Measurements from ENCODE around the gene KMT2C. TPM values are rescaled to one million over a fixed set of nuclear protein-coding genes. Genes with fewer than 3 reads are reported as not detected.

KMT2C gene
- total and polyA plus RNA-seq, 9 donors: 14.0 to 109 (median 74.0) TPM

DNA sequence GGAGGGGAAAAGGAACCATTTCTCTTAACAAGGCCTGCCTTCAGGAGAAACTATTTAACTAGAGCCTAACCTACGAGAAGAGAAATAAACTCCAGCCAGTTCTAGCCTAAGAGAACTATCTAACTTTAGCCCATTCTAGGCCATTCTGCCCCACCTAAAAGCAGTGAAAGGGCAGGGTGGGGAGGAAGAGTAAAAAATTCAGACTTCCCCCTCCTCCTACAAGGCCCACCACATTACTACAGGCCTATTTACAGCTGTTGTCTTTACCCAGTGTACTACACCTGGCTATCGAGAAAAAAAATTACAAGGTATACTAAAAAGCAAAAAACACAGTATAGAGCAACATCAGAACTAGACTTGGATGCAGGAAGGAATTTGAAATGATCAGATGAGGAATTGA, 93.0 kb downstream of the KMT2C start:
- no peaks in the 10 kb centered on the region for H3K4me1 ChIP-seq (ENCODE audit: insufficient read depth)
- WGBS, 3 donors: 97 to 99% (median 97%) methylated on average over 2 of the region's 2 CpGs
- no peaks in the 10 kb centered on the region for H3K9me3 ChIP-seq
- H3K27me3 ChIP-seq: no peaks in the 10 kb centered on the region
- DNase-seq: no peak
- no peak overlapping the region for H3K4me3 ChIP-seq
- H3K36me3 ChIP-seq: no peaks in the 10 kb centered on the region
- no peak for TF ChIP-seq POLR2A (IDR thresholded peaks at IDR 0.05)
- no peak for TF ChIP-seq CTCF (IDR thresholded peaks at IDR 0.05)
- TF ChIP-seq EP300 (IDR thresholded peaks at IDR 0.05): no peak
- intact Hi-C loops (cut with DNase I): no loop called here
- no peak overlapping the region for H3K27ac ChIP-seq

GRCh38 chr7:152341914-152342236, 93.9 kb downstream of the KMT2C start:
- Histone ChIP-seq H3K27ac (no peak overlapping the region), H3K4me3 (no peak overlapping the region), H3K4me1 (ENCODE audit: insufficient read depth) (peaks cover 2% of the 10 kb centered on the region), H3K36me3 (no peaks in the 10 kb centered on the region), H3K27me3 (no peaks in the 10 kb centered on the region), H3K9me3 (no peaks in the 10 kb centered on the region)
- TF ChIP-seq EP300 (IDR thresholded peaks at IDR 0.05) (no peak), CTCF (IDR thresholded peaks at IDR 0.05) (no peak), POLR2A (IDR thresholded peaks at IDR 0.05) (no peak)
- DNase-seq: no peak
- intact Hi-C loops (cut with DNase I): no loop called here
- 94 to 99% (median 95%) methylated on average over 2 of the region's 2 CpGs for WGBS, 3 donors

GRCh38 chr7:152341039-152341913, 94.5 kb downstream of the KMT2C start:
- TF ChIP-seq POLR2A (IDR thresholded peaks at IDR 0.05) (no peak), CTCF (IDR thresholded peaks at IDR 0.05) (no peak), EP300 (IDR thresholded peaks at IDR 0.05) (no peak)
- Histone ChIP-seq H3K36me3 (no peaks in the 10 kb centered on the region), H3K27ac (no peak overlapping the region), H3K4me1 (ENCODE audit: insufficient read depth) (peaks cover 3% of the 10 kb centered on the region), H3K4me3 (no peak overlapping the region), H3K27me3 (no peaks in the 10 kb centered on the region), H3K9me3 (no peaks in the 10 kb centered on the region)
- intact Hi-C loops (cut with DNase I): no loop called here
- no peak for DNase-seq
- 72 to 89% (median 85%) methylated on average over 2 of the region's 2 CpGs for WGBS, 3 donors

DNA sequence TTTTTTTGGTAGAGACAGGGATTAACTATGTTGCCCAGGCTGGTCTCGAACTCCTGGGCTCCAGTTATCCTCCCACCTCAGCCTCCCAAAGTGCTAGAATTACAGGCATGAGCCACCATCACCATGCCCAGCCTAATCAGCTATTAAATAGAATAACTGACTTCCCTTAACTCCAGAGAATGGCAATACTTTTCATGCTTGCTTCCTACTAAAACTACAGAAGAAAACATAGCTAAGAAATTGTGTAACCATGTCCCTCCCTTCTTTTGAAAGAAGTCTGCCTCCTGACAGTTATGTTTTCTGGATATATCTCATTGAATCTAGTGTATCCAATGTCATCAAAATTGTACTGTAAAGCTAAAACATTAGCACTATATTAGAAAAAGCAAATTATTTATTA, 95.6 kb downstream of the KMT2C start:
- no peak overlapping the region for H3K4me3 ChIP-seq
- intact Hi-C loops (cut with DNase I): no loop called here
- H3K36me3 ChIP-seq: no peaks in the 10 kb centered on the region
- 92 to 94% (median 94%) methylated on average over 1 of the region's 1 CpG for WGBS, 3 donors
- no peaks in the 10 kb centered on the region for H3K9me3 ChIP-seq
- no peak for DNase-seq
- no peaks in the 10 kb centered on the region for H3K27me3 ChIP-seq
- H3K27ac ChIP-seq: no peak overlapping the region
- H3K4me1 ChIP-seq (ENCODE audit: insufficient read depth): peaks cover 3% of the 10 kb centered on the region
- TF ChIP-seq POLR2A (IDR thresholded peaks at IDR 0.05) (no peak), CTCF (IDR thresholded peaks at IDR 0.05) (no peak), EP300 (IDR thresholded peaks at IDR 0.05) (no peak)
